Coronary artery (tissue), 2 donors: ENCODE results near the gene SEMA4A.
"Not testable (repeated sequence)": the region's sequence is repeated elsewhere in the genome, so short reads cannot be mapped to it uniquely, and the experiment has no call there.

Experiments
- DNase-seq: peaks from one replicate; pipeline ENCODE4 v3.0.0-alpha.2; 2017; ENCODE audit warnings: low spot score
- H3K27ac ChIP-seq, 2 donors: fragments of 200-600 bp; sonication (generic); one replicate each; pipeline ENCODE4 v1.5.1; 2016 to 2019
- H3K4me3 ChIP-seq: fragments of 200-600 bp; sonication (generic); 2 replicates; pipeline ENCODE4 v1.5.1; 2016; ENCODE audit warnings: mild to moderate bottlenecking, moderate library complexity
- CTCF ChIP-seq: fragments of 200-600 bp; sonication (generic); IDR thresholded peaks from one replicate; pipeline ENCODE4 v1.5.1; 2019; ENCODE audit warnings: antibody characterized with exemption

SEMA4A gene

GRCh38 chr1:156165083-156165482 lies 11.7 kb downstream of the SEMA4A start:
- H3K27ac ChIP-seq, result no peak overlapping the region
- no peak for TF ChIP-seq CTCF
- H3K4me3 ChIP-seq, result no peak overlapping the region
- DNase-seq, result no peak

- Histone ChIP-seq H3K4me3 (no peak overlapping the region), H3K27ac (no peak overlapping the region)
- DNase-seq, result no peak
- TF ChIP-seq CTCF, result no peak
These were observed 14.2 kb downstream of the SEMA4A start for GRCh38 chr1:156167536-156167935.

GRCh38 chr1:156172696-156173470 lies 19.5 kb downstream of the SEMA4A start:
- Histone ChIP-seq H3K27ac (no peak overlapping the region), H3K4me3 (no peak overlapping the region)
- no peak for DNase-seq
- TF ChIP-seq CTCF, result no peak

GRCh38 chr1:156176610-156177210 lies 23.3 kb downstream of the SEMA4A start:
- no peak for TF ChIP-seq CTCF
- no peak overlapping the region for H3K4me3 ChIP-seq
- DNase-seq, result no peak
- H3K27ac ChIP-seq, result no peak overlapping the region

- no peak overlapping the region for H3K4me3 ChIP-seq
- no peak for DNase-seq
- no peak for TF ChIP-seq CTCF
These were observed 24.7 kb downstream of the SEMA4A start for GRCh38 chr1:156177919-156178654.

GRCh38 chr1:156180471-156180870 lies 27.1 kb downstream of the SEMA4A start:
- no peak for DNase-seq
- no peak for TF ChIP-seq CTCF
- no peak overlapping the region for H3K4me3 ChIP-seq
- no peak overlapping the region for H3K27ac ChIP-seq

More at GRCh38 chr1:156177919-156178654, 24.7 kb downstream of the SEMA4A start:
- no peak overlapping the region for H3K27ac ChIP-seq

- H3K27ac ChIP-seq, DNase-seq, H3K4me3 ChIP-seq: not testable (repeated sequence)
These were observed 28.1 kb downstream of the SEMA4A start for GRCh38 chr1:156181391-156181924.

GRCh38 chr1:156182010-156182779 lies 28.8 kb downstream of the SEMA4A start:
- not testable (repeated sequence) for H3K27ac ChIP-seq, DNase-seq, H3K4me3 ChIP-seq

GRCh38 chr1:156186347-156187177 lies 33.2 kb downstream of the SEMA4A start:
- not testable (repeated sequence) for DNase-seq, H3K4me3 ChIP-seq, H3K27ac ChIP-seq
